Skeletal muscle tissue (tissue), 4 donors: ENCODE data around the gene ARFIP2. TPM values are rescaled to one million over a fixed set of nuclear protein-coding genes. Genes with fewer than 3 reads are reported as not detected.

Source experiments
- H3K27ac ChIP-seq: one replicate; pipeline ENCODE4 v1.7.0; 2013; ENCODE audit warnings: mild to moderate bottlenecking, low read depth, low read length, inconsistent platforms
- H3K27me3 ChIP-seq, 3 donors: one replicate each; pipeline ENCODE4 v1.7.0; 2013; ENCODE audit warnings: low read length in 3 of 3; ENCODE audit not compliant: control insufficient read depth in 3 of 3, insufficient read depth in 3 of 3
- H3K36me3 ChIP-seq, 3 donors: one replicate each; pipeline ENCODE4 v1.7.0; 2013; ENCODE audit warnings: low read length in 3 of 3; ENCODE audit not compliant: control insufficient read depth in 3 of 3, insufficient read depth in 3 of 3
- H3K4me1 ChIP-seq, 3 donors: one replicate each; pipeline ENCODE4 v1.7.0; 2013; ENCODE audit warnings: low read length in 3 of 3, mild to moderate bottlenecking in 3 of 3; ENCODE audit not compliant: control insufficient read depth in 3 of 3, insufficient read depth in 3 of 3
- H3K4me3 ChIP-seq, 3 donors: one replicate each; pipeline ENCODE4 v1.7.0; 2013; ENCODE audit warnings: low read length in 3 of 3
- H3K9ac ChIP-seq, 3 donors: one replicate each; pipeline ENCODE4 v1.7.0; 2013; ENCODE audit warnings: low read length in 3 of 3, mild to moderate bottlenecking in 3 of 3, moderate library complexity in 2 of 3, low read depth in 1 of 3
- H3K9me3 ChIP-seq, 3 donors: one replicate each; pipeline ENCODE4 v1.7.0; 2013; ENCODE audit warnings: low read length in 3 of 3; ENCODE audit not compliant: control insufficient read depth in 3 of 3
- total RNA-seq: library from RNA; depleted of rRNA; stranded (reverse); fragments of >200 nt; gene quantifications from one replicate; pipeline ENCODE4 v1.2.3, GENCODE V29; 2014
- donor health status: Osteomylitis.

Gene ARFIP2
- total RNA-seq, 1 donor from 2014 or later, result 14.1 TPM

DNA sequence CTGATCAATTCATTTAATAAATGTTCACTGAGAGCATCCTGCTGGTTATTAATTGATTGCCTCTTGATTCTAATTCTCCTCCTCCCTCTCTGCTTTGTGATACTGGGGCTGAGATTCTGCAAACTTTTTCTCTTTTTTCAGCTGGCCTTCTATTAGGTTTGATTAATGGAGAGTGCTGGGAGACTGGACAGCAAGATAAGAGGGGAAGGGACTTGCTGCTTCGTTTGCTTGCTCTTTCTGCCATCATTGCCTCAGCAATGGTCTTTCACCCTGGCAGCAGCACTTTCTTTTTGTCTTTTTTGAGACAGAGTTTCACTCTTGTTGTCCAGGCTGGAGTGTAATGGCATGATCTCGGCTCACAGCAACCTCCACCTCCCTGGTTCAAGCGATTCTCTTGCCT lies 23.0 kb upstream of the ARFIP2 start:
- H3K9me3 ChIP-seq, result no peaks in the 10 kb centered on the region
- H3K36me3 ChIP-seq, result peaks cover 10 to 17% (median 13%) of the 10 kb centered on the region in 3 donors
- no peak overlapping the region for H3K9ac ChIP-seq
- peaks cover 0 to 5% (median 0%) of the 10 kb centered on the region in 3 donors for H3K4me1 ChIP-seq
- H3K27ac ChIP-seq, result no peak overlapping the region
- H3K4me3 ChIP-seq, result no peak overlapping the region
- no peaks in the 10 kb centered on the region for H3K27me3 ChIP-seq

DNA sequence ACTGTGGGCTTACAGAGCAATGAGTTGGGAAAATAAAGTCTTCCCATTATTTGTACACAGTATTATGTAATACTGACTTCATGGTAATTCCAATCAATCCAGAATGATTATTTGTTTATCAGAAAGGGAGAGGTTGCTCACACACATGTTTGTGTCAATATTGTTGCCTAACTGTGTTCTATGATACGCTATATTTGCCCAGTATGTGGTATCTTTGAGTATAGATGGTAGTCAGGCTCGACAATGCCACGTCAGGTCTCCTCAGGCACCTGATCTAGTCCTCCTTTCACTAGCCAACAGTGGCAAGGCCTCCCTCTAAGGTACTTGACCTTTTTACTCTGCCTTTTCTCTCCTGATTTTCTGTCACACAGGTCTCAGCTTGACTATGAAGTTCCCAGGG lies 21.3 kb upstream of the ARFIP2 start:
- no peak overlapping the region for H3K4me3 ChIP-seq
- H3K36me3 ChIP-seq, result peaks cover 20 to 25% (median 24%) of the 10 kb centered on the region in 3 donors
- H3K27ac ChIP-seq, result no peak overlapping the region
- H3K9me3 ChIP-seq, result no peaks in the 10 kb centered on the region
- H3K27me3 ChIP-seq, result no peaks in the 10 kb centered on the region
- peaks cover 3 to 10% (median 5%) of the 10 kb centered on the region in 3 donors for H3K4me1 ChIP-seq
- no peak overlapping the region for H3K9ac ChIP-seq

DNA sequence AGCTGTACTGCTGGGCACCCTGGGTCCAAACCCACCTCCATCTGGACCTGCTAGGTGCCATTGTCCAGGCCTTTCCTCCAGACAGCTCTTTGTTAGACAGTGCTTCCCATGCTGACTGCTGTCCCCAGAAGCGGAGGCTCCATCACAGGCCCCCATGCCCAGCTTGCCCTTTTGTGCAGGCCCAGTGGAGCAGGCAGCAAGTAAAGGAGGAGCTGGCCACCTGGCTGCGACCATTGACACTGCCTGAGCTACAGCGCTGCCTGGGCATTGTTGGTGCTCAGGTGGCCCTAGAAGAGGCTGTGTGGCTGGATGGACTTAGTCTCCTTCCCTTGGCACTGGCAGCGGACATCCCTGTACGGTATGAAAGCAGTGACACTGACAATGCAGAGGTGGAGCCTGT lies 17.4 kb upstream of the ARFIP2 start:
- Histone ChIP-seq H3K4me1 (peaks cover 3 to 10% (median 5%) of the 10 kb centered on the region in 3 donors), H3K27me3 (no peaks in the 10 kb centered on the region), H3K36me3 (peaks cover 18 to 22% (median 21%) of the 10 kb centered on the region in 3 donors), H3K9ac (no peak overlapping the region), H3K9me3 (no peaks in the 10 kb centered on the region), H3K4me3 (no peak overlapping the region), H3K27ac (no peak overlapping the region)

DNA sequence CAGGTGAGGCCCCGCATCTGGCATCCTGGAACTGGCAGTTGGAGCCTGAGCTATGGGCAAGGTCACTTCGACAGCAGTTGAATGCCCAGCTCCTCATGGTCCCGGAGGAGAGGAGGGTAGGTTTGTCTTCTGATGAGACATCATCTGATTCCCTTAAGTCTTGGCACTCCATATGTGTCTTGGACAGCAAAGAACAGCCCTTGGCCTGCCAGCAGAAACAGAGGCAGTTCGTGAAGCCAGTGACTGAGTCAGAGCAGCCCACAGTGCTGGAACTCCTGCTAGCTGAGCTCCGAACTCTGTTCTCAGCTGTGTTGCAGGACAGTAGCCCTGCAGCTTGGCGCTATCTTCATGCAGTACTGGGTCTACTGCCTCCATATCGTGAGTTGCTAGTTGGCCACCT lies 17.0 kb upstream of the ARFIP2 start:
- no peak overlapping the region for H3K4me3 ChIP-seq
- peaks cover 15 to 24% (median 21%) of the 10 kb centered on the region in 3 donors for H3K36me3 ChIP-seq
- no peak overlapping the region for H3K9ac ChIP-seq
- H3K27me3 ChIP-seq, result no peaks in the 10 kb centered on the region
- H3K4me1 ChIP-seq, result peaks cover 3 to 10% (median 5%) of the 10 kb centered on the region in 3 donors
- no peak overlapping the region for H3K27ac ChIP-seq
- H3K9me3 ChIP-seq, result no peaks in the 10 kb centered on the region

DNA sequence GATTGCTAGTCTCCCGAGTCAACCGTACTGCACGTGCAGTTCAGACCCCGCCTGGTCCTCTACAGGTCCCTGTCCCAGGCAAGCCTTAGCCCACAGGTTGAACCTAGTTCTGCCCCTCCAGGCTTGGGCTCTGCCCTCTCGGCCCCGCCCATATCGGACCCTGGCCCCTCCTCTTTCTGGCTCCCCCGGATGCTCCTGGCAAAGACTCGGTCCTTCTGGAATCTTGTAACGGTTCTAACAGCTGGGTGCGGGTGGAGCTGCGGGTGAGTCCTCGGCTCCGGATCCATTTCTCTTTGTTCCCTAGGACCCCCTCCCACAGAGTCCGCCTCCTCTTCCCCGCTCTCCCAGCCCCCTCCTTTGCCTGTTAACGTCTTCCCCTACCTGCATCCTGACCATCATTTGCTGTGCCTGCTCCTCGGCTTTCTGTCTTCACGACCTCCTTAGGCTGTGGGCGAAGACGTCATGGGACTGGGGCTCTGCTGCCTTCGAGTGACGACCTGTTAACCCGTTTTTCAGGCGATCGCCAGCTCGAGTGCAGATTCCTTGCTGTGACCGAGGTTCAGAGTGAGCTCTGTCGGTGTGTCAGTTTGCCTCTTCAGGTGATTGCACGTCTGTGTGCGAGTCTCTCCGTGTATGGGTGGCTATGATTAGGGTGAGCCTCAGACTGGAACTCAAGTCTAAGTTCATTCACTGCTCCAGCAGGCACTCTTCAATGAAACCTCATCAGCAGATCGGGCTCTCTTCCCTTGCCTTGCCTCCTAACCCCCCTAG lies 16.1 kb upstream of the ARFIP2 start, which contains the start of gene DNHD1:
TSS of gene DNHD1 (plus strand) at position 212 of the 771 bp plus-strand sequence. CDS start 936 bp downstream, outside the sequence.
- H3K4me1 ChIP-seq, result peaks cover 3 to 10% (median 5%) of the 10 kb centered on the region in 3 donors
- H3K27ac ChIP-seq, result no peak within 1 kb of the TSS
- H3K4me3 ChIP-seq, result peak within 1 kb of the TSS in 1 of 3 donors; percentile 34
- H3K36me3 ChIP-seq, result peaks cover 13 to 24% (median 18%) of the 10 kb centered on the region in 3 donors
- peak within 1 kb of the TSS in 2 of 3 donors; percentile 28 to 52 for H3K9ac ChIP-seq
- H3K9me3 ChIP-seq, result no peaks in the 10 kb centered on the region
- H3K27me3 ChIP-seq, result no peaks in the 10 kb centered on the region

DNA sequence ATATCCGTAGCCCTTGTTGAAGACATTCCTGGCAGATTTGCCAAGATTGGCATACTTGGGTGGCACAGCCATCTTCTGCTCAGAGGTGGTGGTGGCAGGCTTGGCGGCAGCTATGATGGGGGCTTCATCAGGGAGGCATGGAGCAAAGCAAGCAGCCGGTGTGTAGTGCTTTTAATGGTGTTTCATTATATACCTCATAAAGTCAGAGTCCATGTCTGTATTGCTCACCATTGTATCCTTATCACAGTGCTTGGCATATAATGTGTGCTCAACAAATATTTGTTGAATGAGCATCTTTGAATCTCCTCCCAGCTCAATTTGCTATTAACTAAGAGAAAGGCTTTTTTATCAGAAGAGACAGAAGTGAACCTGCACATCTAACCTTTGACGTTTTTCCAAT lies 8.2 kb upstream of the ARFIP2 start:
- Histone ChIP-seq H3K4me1 (no peaks in the 10 kb centered on the region), H3K9me3 (no peaks in the 10 kb centered on the region), H3K36me3 (peaks cover 15 to 40% (median 19%) of the 10 kb centered on the region in 3 donors), H3K4me3 (no peak overlapping the region), H3K27me3 (no peaks in the 10 kb centered on the region), H3K9ac (no peak overlapping the region), H3K27ac (no peak overlapping the region)

DNA sequence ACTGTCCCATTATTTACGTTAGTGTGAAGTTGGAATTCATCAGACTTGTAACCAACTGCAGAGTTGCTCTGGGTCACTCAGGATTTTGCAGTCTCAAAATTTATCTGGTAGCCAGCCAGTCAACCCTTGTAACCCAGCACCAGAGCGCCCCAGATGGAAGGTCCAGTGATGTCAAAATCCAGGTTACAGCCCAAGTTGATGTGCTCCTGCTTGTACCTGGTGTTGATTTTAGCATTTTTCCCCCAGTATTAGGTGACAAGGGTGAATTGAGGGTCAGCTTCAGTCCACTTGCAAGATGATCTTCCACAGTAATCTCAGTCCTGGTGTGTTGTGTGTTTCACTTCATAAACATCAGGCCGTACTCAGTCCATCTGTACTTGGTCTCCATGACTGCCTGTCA lies 7.7 kb upstream of the ARFIP2 start:
- Histone ChIP-seq H3K27me3 (no peaks in the 10 kb centered on the region), H3K4me3 (no peak overlapping the region), H3K9me3 (no peaks in the 10 kb centered on the region), H3K27ac (no peak overlapping the region), H3K4me1 (no peaks in the 10 kb centered on the region), H3K36me3 (peaks cover 15 to 40% (median 19%) of the 10 kb centered on the region in 3 donors), H3K9ac (no peak overlapping the region)

DNA sequence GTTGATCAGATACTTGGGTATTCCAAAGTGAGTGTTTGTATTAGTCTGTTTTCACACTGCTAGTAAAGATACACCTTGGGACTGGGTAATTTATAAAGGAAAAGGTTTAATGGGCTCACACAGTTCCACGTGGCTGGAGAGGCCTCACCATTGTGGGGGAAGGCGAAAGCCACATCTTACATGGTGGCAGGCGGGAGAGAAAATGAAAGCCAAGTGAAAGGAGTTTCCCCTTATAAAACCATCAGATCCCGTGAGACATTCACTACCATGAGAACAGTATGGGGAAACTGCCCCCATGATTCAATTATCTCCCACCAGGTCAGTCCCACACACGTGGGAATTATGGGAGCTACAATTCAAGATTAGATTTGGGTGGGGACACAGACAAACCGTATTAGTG lies 7.2 kb upstream of the ARFIP2 start:
- H3K27me3 ChIP-seq, result no peaks in the 10 kb centered on the region
- H3K9ac ChIP-seq, result no peak overlapping the region
- H3K36me3 ChIP-seq, result peaks cover 17 to 43% (median 19%) of the 10 kb centered on the region in 3 donors
- no peak overlapping the region for H3K27ac ChIP-seq
- H3K4me3 ChIP-seq, result no peak overlapping the region
- H3K9me3 ChIP-seq, result no peaks in the 10 kb centered on the region
- peaks cover 0 to 3% (median 0%) of the 10 kb centered on the region in 3 donors for H3K4me1 ChIP-seq

DNA sequence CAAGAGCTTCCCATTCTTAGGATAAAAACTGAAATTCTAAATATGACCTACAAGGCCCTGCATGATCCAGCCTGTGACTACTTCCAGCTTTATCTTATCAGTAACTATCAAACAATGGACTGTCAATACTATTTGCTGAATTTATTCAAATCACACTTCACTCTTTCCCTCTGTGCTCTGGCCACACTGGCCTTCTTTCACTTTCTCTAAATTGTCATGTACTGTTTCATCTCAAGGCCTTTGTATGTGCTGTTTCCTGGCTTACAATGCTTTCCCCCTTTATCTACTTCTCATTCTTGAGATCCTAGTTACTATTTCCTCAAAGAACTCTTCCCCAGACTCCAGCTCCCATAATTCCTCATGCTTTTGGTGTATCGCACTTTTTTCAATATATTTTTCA lies 5.8 kb upstream of the ARFIP2 start:
- Histone ChIP-seq H3K4me3 (no peak overlapping the region), H3K27ac (no peak overlapping the region), H3K36me3 (peaks cover 21 to 52% (median 24%) of the 10 kb centered on the region in 3 donors)

DNA sequence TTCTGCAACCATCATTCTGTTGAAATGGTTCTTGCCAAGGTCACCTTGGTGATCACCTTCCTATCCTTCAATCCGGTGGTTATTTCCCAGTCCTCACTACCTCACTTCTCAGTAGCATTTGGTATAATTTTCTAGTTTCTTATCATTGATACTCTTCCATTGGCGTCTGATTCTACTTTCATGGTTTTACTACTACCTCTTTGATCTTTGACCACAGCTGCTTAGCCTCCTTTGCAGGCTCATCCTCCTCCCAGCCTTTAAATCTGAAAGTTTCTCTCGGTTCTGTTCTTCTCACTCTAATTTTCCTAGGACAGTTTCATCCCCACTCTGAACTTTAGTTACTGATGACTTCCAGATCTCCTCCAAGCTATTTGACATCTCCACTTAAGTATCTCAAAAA lies 5.1 kb upstream of the ARFIP2 start:
- peaks cover 22 to 52% (median 24%) of the 10 kb centered on the region in 3 donors for H3K36me3 ChIP-seq
- no peaks in the 10 kb centered on the region for H3K27me3 ChIP-seq
- no peak overlapping the region for H3K9ac ChIP-seq
- no peak overlapping the region for H3K4me3 ChIP-seq
- peaks cover 12 to 22% (median 14%) of the 10 kb centered on the region in 3 donors for H3K4me1 ChIP-seq
- no peaks in the 10 kb centered on the region for H3K9me3 ChIP-seq
- no peak overlapping the region for H3K27ac ChIP-seq

More for the DNA sequence above, 5.8 kb upstream of the ARFIP2 start:
- H3K4me1 ChIP-seq, result peaks cover 9 to 16% (median 11%) of the 10 kb centered on the region in 3 donors
- no peak overlapping the region for H3K9ac ChIP-seq
- no peaks in the 10 kb centered on the region for H3K9me3 ChIP-seq
- no peaks in the 10 kb centered on the region for H3K27me3 ChIP-seq
